ENCODE results near the gene ZNF587B. TPM values are rescaled to one million over a fixed set of nuclear protein-coding genes. Genes with fewer than 3 reads are reported as not detected.
"Not testable (repeated sequence)": the region's sequence is repeated elsewhere in the genome, so short reads cannot be mapped to it uniquely, and the experiment has no call there.

ZNF587B gene
- total RNA-seq, 1 donor from 2014 or later, result 35.0 TPM

GRCh38 chr19:57812226-57812625 lies 17.9 kb upstream of the ZNF587B start:
- no peaks in the 10 kb centered on the region for H3K9me3 Mint-ChIP-seq
- peaks cover 47% of the 10 kb centered on the region for H3K36me3 Mint-ChIP-seq (ENCODE audit: low read depth)
- no peaks in the 10 kb centered on the region for H3K27me3 Mint-ChIP-seq
- ChIA-PET CTCF (no interaction called here), POLR2A (interaction anchor here (0.6 kb wide), 1 partner anchor 51 kb away, joined by 3 read pairs; no protein-coding TSS in a partner anchor)
- no peak for ATAC-seq (ENCODE audit: low read depth)
- TF ChIP-seq CTCF (IDR thresholded peaks at IDR 0.05), result no peak
- H3K27ac Mint-ChIP-seq, result peak overlapping the region; percentile 10
- H3K4me1 Mint-ChIP-seq, result peaks cover 37% of the 10 kb centered on the region
- intact Hi-C loops (cut with micrococcal nuclease), result loop anchor here (10.0 kb wide), 1 partner anchor 343 kb away; the partner anchor contains the start of gene ZNF329
- H3K4me3 Mint-ChIP-seq, result peak overlapping the region; percentile 11
- DNase-seq, result no peak

GRCh38 chr19:57812975-57813820 lies 16.9 kb upstream of the ZNF587B start:
- H3K4me1 Mint-ChIP-seq, result peaks cover 37% of the 10 kb centered on the region
- H3K4me3 Mint-ChIP-seq, result peak overlapping the region; percentile 61
- H3K27me3 Mint-ChIP-seq; CTCF ChIA-PET; H3K9me3 Mint-ChIP-seq; DNase-seq; ATAC-seq (ENCODE audit: low read depth): not testable (repeated sequence)
- intact Hi-C loops (cut with micrococcal nuclease), result loop anchor here (10.0 kb wide), 1 partner anchor 342 kb away; the partner anchor contains the start of gene ZNF329
- H3K27ac Mint-ChIP-seq, result peak overlapping the region; percentile 16
- peaks cover 40% of the 10 kb centered on the region for H3K36me3 Mint-ChIP-seq (ENCODE audit: low read depth)
- POLR2A ChIA-PET, result interaction anchor here (0.7 kb wide), 1 partner anchor 518 kb away, joined by 7 read pairs; no protein-coding TSS in a partner anchor

GRCh38 chr19:57813919-57814504 lies 16.1 kb upstream of the ZNF587B start:
- TF ChIP-seq CTCF (IDR thresholded peaks at IDR 0.05), result no peak
- no peak for ATAC-seq (ENCODE audit: low read depth)
- Mint-ChIP-seq H3K27ac (peak overlapping the region; percentile 84), H3K4me3 (peak overlapping the region; percentile 93), H3K36me3 (ENCODE audit: low read depth) (peaks cover 34% of the 10 kb centered on the region), H3K4me1 (peaks cover 40% of the 10 kb centered on the region), H3K9me3 (no peaks in the 10 kb centered on the region), H3K27me3 (no peaks in the 10 kb centered on the region)
- CTCF ChIA-PET, result no interaction called here
- no peak for DNase-seq
- POLR2A ChIA-PET, result interaction anchor here (0.6 to 1.2 kb wide), 3 partner anchors 12 to 518 kb away, joined by 3 to 7 read pairs (median 3); no protein-coding TSS in a partner anchor
- intact Hi-C loops (cut with micrococcal nuclease), result loop anchor here (1.0 to 10.0 kb wide), 4 partner anchors 12 to 341 kb away; partner anchors contain the start of genes ZNF329, ZNF586 and ZNF776

- Mint-ChIP-seq H3K36me3 (ENCODE audit: low read depth) (peaks cover 32% of the 10 kb centered on the region), H3K4me3 (peak within 1 kb of the TSS; percentile 93), H3K4me1 (peaks cover 44% of the 10 kb centered on the region), H3K9me3 (no peaks in the 10 kb centered on the region), H3K27ac (peak within 1 kb of the TSS; percentile 84), H3K27me3 (no peaks in the 10 kb centered on the region)
- POLR2A ChIA-PET, result interaction anchor here (0.6 to 1.2 kb wide), 10 partner anchors 12 to 705 kb away, joined by 3 to 7 read pairs (median 3); partner anchors contain the start of genes ZBTB45, ZNF154, ZNF417 and ZNF551
- ATAC-seq (ENCODE audit: low read depth), result peak; percentile 81
- DNase-seq, result peak; percentile 57
- CTCF ChIA-PET, result no interaction called here
- no peak for TF ChIP-seq CTCF (IDR thresholded peaks at IDR 0.05)
- intact Hi-C loops (cut with micrococcal nuclease), result loop anchor here (1.0 to 10.0 kb wide), 7 partner anchors 12 to 572 kb away; partner anchors contain the start of genes ZNF17, ZNF329, ZNF460 and ZNF586
Measured at GRCh38 chr19:57814505-57815246, 15.4 kb upstream of the ZNF587B start, which contains the start of gene ZNF552. TSS of gene ZNF552 (minus strand) at chr19:57814913. CDS start at chr19:57814743, 170 bp downstream.
